Kidney epithelial cell (primary cell): ENCODE measurements around the gene CUX1. TPM values are rescaled to one million over a fixed set of nuclear protein-coding genes. Genes with fewer than 3 reads are reported as not detected.

Source experiments
- DNase-seq: peaks from one replicate; pipeline ENCODE4 v3.0.0-alpha.2; 2010; ENCODE audit warnings: low read depth
- H3K27me3 ChIP-seq: 2 replicates; pipeline ENCODE4 v1.6.0; 2011; ENCODE audit warnings: low read length; ENCODE audit not compliant: control insufficient read depth, insufficient read depth
- H3K36me3 ChIP-seq: 2 replicates; pipeline ENCODE4 v1.5.1; 2011; ENCODE audit warnings: low read length; ENCODE audit not compliant: control insufficient read depth, insufficient read depth
- H3K4me3 ChIP-seq: 2 replicates; pipeline ENCODE4 v1.5.1; 2011; ENCODE audit warnings: low read depth, mild to moderate bottlenecking, control low read depth, low read length
- CTCF ChIP-seq: IDR thresholded peaks from 2 replicates; pipeline ENCODE4 v1.5.1; 2011; ENCODE audit warnings: mild to moderate bottlenecking, moderate library complexity, low read length, control low read depth, inconsistent platforms; ENCODE audit not compliant: insufficient read depth, poor library complexity, severe bottlenecking
- total RNA-seq: library from RNA; depleted of rRNA; stranded (reverse); fragments of >200 nt; gene quantifications from 2 replicates; pipeline ENCODE4 v1.2.3, GENCODE V29; 2015

Gene CUX1
- total RNA-seq, 1 donor from 2014 or later, result 56.7 TPM

GRCh38 chr7:102215256-102215655 lies 397.8 kb downstream of the CUX1 start:
- Histone ChIP-seq H3K36me3 (no peaks in the 10 kb centered on the region), H3K4me3 (no peak overlapping the region), H3K27me3 (no peaks in the 10 kb centered on the region)
- no peak for DNase-seq
- no peak for TF ChIP-seq CTCF

DNA sequence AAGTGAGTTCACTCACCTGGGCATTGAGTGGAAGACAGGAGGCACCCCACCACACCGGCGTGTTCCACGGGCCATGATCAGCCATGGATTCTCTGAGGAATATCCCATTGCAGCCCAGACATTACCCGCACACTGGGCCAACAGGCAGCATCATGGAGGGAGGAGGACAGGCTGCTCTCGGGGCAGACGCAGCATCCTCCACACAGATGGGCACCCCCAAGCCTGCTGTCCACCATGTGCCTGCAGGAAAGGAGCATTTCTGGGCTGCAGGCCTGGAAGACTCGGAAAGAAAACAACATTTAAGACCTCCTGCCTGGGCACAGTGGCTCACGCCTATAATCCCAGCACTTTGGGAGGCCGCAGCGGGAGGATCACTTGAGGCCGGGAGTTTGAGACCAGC lies 398.3 kb downstream of the CUX1 start:
- TF ChIP-seq CTCF, result no peak
- no peaks in the 10 kb centered on the region for H3K36me3 ChIP-seq

DNA sequence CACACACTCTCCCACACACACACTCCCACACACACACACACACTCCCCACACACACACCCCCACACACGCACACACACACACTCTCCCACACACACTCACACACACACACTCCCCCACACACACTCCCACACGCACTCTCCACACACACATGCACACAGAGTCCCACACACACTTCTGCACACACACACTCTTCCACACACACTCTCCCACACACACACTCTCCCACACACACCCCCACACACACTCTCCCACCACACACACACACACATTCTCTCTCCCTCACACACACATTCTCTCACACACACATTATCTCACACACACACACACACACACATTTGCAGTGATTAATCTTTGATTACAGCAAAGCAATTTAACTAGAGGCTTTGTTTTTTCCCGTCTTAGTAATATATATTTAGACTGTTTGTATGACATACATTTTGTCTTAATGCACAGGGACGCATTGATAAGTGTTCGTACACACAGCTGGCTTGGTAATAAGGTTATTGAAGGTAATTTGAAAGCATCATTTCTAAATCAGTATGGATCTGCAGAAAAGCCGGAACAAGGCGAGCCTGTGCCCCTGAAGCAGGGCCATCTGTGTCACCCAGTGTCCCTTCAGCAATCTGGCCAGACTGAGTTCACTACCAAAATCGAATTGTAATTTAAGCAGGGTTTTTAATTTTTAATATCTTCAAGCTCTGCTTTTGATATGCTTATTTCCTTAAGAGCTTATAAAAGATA lies 399.3 kb downstream of the CUX1 start:
- no peak for DNase-seq
- Histone ChIP-seq H3K4me3 (no peak overlapping the region), H3K27me3 (no peaks in the 10 kb centered on the region), H3K36me3 (no peaks in the 10 kb centered on the region)
- TF ChIP-seq CTCF, result no peak

More for the DNA sequence above, 398.3 kb downstream of the CUX1 start:
- DNase-seq, result no peak
- Histone ChIP-seq H3K27me3 (no peaks in the 10 kb centered on the region), H3K4me3 (no peak overlapping the region)

- Histone ChIP-seq H3K27me3 (no peaks in the 10 kb centered on the region), H3K4me3 (no peak overlapping the region), H3K36me3 (no peaks in the 10 kb centered on the region)
- DNase-seq, result no peak
- no peak for TF ChIP-seq CTCF
Observed at GRCh38 chr7:102220229-102220850, 402.9 kb downstream of the CUX1 start.

GRCh38 chr7:102220960-102221800 lies 403.8 kb downstream of the CUX1 start:
- TF ChIP-seq CTCF, result no peak
- Histone ChIP-seq H3K36me3 (no peaks in the 10 kb centered on the region), H3K4me3 (no peak overlapping the region), H3K27me3 (no peaks in the 10 kb centered on the region)
- DNase-seq, result peak; percentile 1
